ENCODE measurements around the gene NAT9. TPM values are rescaled to one million over a fixed set of nuclear protein-coding genes. Genes with fewer than 3 reads are reported as not detected.

Gene NAT9
- total and polyA plus RNA-seq, 4 donors, result 19.4 to 52.1 (median 37.5) TPM

GRCh38 chr17:74816905-74817620 lies 40.9 kb upstream of the NAT9 start:
- H3K9me3 ChIP-seq (ENCODE audit: control insufficient read depth, insufficient read depth, low read length), result no peaks in the 10 kb centered on the region
- no peak overlapping the region for H3K27ac ChIP-seq (ENCODE audit: low read depth, low read length)
- H3K4me1 ChIP-seq (ENCODE audit: control insufficient read depth, insufficient read depth, low read length), result peaks cover 52% of the 10 kb centered on the region
- WGBS (ENCODE audit: insufficient coverage), result 70% methylated on average over 12 of the region's 18 CpGs
- no peak overlapping the region for H3K4me3 ChIP-seq (ENCODE audit: low read depth, low read length)
- no peaks in the 10 kb centered on the region for H3K27me3 ChIP-seq (ENCODE audit: control insufficient read depth, insufficient read depth, low read length)
- peak in 1 of 6 donors; percentile 62 for DNase-seq (ENCODE audit: low read depth in 4 of 6, low spot score in 6 of 6)
- peaks cover 52% of the 10 kb centered on the region for H3K36me3 ChIP-seq (ENCODE audit: control insufficient read depth, insufficient read depth, low read length)

DNA sequence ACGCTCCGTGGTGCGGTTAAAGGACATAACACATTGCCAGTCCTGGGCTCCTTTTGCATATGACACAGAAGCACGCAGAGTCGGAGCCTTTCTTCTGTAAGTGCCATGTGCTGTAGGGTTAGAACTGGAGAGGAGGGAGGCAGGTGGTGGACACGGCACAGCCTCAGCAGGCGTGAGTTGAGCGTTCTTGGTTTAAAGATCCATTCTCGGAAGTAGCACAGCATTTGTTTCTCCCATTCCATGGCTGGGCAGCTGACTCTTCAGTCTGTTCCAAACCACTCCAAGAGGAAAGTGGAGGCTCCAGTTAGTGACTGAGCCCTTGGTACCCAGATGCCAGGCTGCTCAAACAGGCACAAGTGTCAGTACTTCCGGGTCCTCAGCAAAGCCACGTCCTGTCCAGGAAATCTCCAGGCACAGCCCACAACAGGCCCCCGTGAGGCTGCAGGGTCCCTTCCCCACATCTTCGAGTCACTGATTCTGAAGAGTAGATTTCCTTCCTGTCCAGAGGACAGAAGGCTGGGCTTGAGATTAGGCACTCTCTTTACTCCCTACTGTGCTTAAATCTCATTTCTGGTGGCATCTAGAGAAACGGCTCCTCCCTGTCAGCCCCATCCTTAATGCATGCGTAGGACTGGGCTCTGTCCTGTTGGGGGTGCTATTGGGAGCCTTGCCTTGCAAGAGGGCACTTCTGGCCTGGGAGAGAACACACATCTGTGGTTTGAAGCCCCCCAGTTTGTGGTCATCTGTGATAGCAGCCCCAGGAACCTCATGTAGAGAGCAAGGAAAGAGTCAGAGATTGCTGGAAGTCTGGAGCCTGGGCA lies 39.6 kb upstream of the NAT9 start:
- Histone ChIP-seq H3K4me1 (ENCODE audit: control insufficient read depth, insufficient read depth, low read length) (peaks cover 50% of the 10 kb centered on the region), H3K27me3 (ENCODE audit: control insufficient read depth, insufficient read depth, low read length) (no peaks in the 10 kb centered on the region), H3K27ac (ENCODE audit: low read depth, low read length) (no peak overlapping the region), H3K9me3 (ENCODE audit: control insufficient read depth, insufficient read depth, low read length) (no peaks in the 10 kb centered on the region), H3K36me3 (ENCODE audit: control insufficient read depth, insufficient read depth, low read length) (peaks cover 45% of the 10 kb centered on the region), H3K4me3 (ENCODE audit: low read depth, low read length) (no peak overlapping the region)
- DNase-seq (ENCODE audit: low read depth in 4 of 6, low spot score in 6 of 6), result no peak
- WGBS (ENCODE audit: insufficient coverage), result 90% methylated on average over 12 of the region's 15 CpGs

DNA sequence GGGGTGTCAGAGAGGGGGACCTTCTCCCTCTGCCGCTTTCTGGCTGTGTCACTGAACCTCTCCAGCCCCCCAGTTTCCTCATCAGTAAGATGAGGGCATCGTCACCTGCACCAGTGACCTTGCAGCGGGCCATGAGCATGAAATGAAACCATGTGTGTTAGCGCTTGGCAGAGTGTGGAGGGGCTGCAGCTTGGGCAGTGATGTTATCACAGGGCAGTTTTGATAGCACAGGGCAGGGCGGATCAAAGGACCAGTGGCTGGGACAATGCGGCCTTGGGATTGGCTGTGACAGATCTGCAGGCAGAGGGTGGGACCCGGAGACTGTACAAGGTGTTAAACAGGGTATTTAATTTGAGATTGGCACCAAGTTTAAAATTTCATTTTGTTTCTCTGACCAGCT lies 38.9 kb upstream of the NAT9 start:
- Histone ChIP-seq H3K4me1 (ENCODE audit: control insufficient read depth, insufficient read depth, low read length) (peaks cover 49% of the 10 kb centered on the region), H3K36me3 (ENCODE audit: control insufficient read depth, insufficient read depth, low read length) (peaks cover 38% of the 10 kb centered on the region), H3K27me3 (ENCODE audit: control insufficient read depth, insufficient read depth, low read length) (no peaks in the 10 kb centered on the region), H3K27ac (ENCODE audit: low read depth, low read length) (no peak overlapping the region), H3K9me3 (ENCODE audit: control insufficient read depth, insufficient read depth, low read length) (no peaks in the 10 kb centered on the region), H3K4me3 (ENCODE audit: low read depth, low read length) (no peak overlapping the region)
- no peak for DNase-seq (ENCODE audit: low read depth in 4 of 6, low spot score in 6 of 6)
- WGBS (ENCODE audit: insufficient coverage), result 95% methylated on average over 6 of the region's 7 CpGs

GRCh38 chr17:74814453-74814852 lies 38.3 kb upstream of the NAT9 start:
- H3K4me3 ChIP-seq (ENCODE audit: low read depth, low read length), result no peak overlapping the region
- no peaks in the 10 kb centered on the region for H3K27me3 ChIP-seq (ENCODE audit: control insufficient read depth, insufficient read depth, low read length)
- WGBS (ENCODE audit: insufficient coverage), result 87% methylated on average over 4 of the region's 5 CpGs
- peaks cover 48% of the 10 kb centered on the region for H3K4me1 ChIP-seq (ENCODE audit: control insufficient read depth, insufficient read depth, low read length)
- H3K9me3 ChIP-seq (ENCODE audit: control insufficient read depth, insufficient read depth, low read length), result no peaks in the 10 kb centered on the region
- no peak for DNase-seq (ENCODE audit: low read depth in 4 of 6, low spot score in 6 of 6)
- peaks cover 36% of the 10 kb centered on the region for H3K36me3 ChIP-seq (ENCODE audit: control insufficient read depth, insufficient read depth, low read length)
- H3K27ac ChIP-seq (ENCODE audit: low read depth, low read length), result no peak overlapping the region

DNA sequence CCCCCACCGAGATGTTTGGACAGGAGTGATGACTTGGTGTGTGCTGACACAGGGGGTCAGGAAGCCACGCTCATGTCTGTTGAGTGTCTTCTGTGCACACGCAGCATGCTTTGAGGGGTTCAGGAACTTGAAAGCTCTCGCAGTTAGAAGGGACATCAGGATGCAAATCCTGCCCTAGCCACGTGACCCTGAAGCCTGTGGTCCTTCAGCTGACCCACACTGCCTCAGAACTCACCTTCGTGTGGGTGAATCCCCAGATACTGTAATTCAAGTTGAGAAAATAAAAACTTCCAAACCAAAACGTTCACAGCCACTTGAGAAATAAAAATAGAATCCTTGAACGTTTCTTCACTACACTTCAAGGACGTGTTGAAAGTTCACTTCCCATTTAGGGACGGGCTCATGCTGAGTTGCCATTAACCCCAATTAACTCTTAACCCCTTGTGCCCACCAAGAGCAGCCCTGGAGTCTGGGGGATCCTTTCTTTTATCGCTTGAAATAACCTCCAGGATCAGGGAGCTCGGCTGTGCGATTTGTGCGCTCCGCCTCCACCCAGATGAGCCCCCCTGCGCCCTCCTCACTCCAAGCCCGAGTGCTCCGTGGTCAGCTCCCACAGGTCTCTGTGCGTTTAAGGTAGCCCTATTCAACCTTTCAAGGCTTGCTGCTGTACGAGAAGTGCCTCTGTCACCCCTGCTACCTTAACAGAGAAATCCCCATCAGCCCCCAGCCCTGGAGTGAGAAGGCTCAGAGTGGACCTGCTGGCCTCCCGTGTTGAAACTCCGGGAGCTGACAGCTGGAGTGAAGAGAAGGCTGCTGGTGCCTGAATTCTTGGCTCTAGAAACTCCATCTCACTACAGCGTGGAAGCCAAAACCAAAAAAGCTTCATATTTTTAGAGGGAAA lies 36.2 kb upstream of the NAT9 start:
- H3K9me3 ChIP-seq (ENCODE audit: control insufficient read depth, insufficient read depth, low read length), result no peaks in the 10 kb centered on the region
- peaks cover 52% of the 10 kb centered on the region for H3K4me1 ChIP-seq (ENCODE audit: control insufficient read depth, insufficient read depth, low read length)
- H3K27ac ChIP-seq (ENCODE audit: low read depth, low read length), result peak overlapping the region; percentile 29
- 45% methylated on average over 17 of the region's 23 CpGs for WGBS (ENCODE audit: insufficient coverage)
- DNase-seq (ENCODE audit: low read depth in 4 of 6, low spot score in 6 of 6), result peak in 1 of 6 donors; percentile 61
- peaks cover 36% of the 10 kb centered on the region for H3K36me3 ChIP-seq (ENCODE audit: control insufficient read depth, insufficient read depth, low read length)
- H3K27me3 ChIP-seq (ENCODE audit: control insufficient read depth, insufficient read depth, low read length), result no peaks in the 10 kb centered on the region
- H3K4me3 ChIP-seq (ENCODE audit: low read depth, low read length), result no peak overlapping the region

DNA sequence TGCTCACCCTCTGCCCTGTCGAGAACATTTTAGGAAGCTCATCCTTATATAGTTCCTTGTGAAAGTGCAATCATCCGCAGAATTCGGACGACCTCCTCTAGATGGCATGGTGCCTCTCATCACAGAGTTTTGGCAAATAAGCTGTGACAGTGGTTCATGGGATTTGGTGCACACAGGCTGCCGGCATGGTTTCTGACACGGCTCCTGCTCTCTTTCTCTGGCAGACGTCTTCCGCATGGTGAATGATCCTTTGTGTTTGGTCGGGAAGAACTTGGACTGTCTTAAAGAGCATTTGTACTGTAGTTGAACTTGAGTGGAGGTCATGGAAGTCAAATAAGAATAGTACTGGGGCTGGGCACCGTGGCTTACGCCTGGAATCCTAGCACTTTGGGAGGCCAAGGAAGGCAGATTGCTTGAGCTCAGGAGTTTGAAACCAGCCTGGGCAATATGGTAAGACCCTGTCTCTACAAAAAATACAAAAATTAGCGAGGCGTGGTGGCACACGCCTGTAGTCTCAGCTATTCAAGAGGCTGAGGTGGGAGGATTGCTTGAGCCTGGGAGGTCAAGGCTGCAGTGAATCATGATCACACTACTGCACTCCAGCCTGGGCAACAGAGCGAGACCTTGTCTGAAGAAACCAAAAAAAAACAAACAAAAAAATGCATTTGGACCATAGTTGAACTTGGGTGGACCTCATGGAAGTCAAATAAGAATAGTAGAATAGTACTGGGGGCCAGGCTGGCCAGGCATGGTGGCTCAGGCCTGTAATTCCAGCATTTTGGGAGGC lies 34.7 kb upstream of the NAT9 start:
- H3K4me3 ChIP-seq (ENCODE audit: low read depth, low read length), result no peak overlapping the region
- DNase-seq (ENCODE audit: low read depth in 4 of 6, low spot score in 6 of 6), result peak in 2 of 6 donors; percentile 16 to 72
- H3K36me3 ChIP-seq (ENCODE audit: control insufficient read depth, insufficient read depth, low read length), result peaks cover 43% of the 10 kb centered on the region
- H3K27ac ChIP-seq (ENCODE audit: low read depth, low read length), result no peak overlapping the region
- no peaks in the 10 kb centered on the region for H3K9me3 ChIP-seq (ENCODE audit: control insufficient read depth, insufficient read depth, low read length)
- WGBS (ENCODE audit: insufficient coverage), result 43% methylated on average over 12 of the region's 15 CpGs
- H3K4me1 ChIP-seq (ENCODE audit: control insufficient read depth, insufficient read depth, low read length), result peaks cover 62% of the 10 kb centered on the region
- H3K27me3 ChIP-seq (ENCODE audit: control insufficient read depth, insufficient read depth, low read length), result no peaks in the 10 kb centered on the region

DNA sequence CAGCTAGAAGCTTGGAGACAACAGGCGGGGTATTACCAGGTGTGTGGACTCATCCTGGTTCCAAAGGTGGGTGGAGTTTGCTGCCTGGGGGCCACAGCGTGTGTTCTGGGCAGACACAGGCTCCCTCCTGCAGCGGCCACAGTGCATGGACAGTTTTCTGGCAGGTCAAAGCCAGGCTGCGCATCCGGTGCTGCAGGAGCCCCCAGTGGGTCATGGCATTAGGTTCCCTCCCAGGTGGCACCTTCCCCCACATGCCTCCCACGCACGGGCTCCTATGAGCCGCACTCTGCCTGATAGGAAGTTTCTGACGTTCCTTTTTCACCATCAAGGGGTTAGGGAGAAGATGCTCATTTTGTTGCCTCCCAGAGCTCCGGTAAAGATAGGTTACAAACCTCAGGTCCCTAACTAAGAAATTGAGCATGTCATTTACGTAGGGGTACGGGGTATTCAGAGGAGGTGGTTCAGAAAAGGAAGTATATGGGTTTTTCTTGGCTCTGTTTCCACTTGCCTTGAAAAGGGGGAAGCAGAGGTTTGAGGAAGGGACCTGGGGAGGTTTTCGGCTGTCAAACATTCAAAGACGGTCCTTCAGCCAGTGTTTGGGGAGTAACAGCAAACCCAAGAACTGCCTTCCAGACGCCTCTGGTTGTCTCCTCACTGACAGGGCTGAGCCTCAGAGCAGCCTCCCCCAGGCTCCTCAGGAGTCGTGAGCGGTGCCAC lies 32.7 kb upstream of the NAT9 start:
- H3K4me1 ChIP-seq (ENCODE audit: control insufficient read depth, insufficient read depth, low read length), result peaks cover 62% of the 10 kb centered on the region
- H3K27me3 ChIP-seq (ENCODE audit: control insufficient read depth, insufficient read depth, low read length), result no peaks in the 10 kb centered on the region
- H3K4me3 ChIP-seq (ENCODE audit: low read depth, low read length), result no peak overlapping the region
- no peak for DNase-seq (ENCODE audit: low read depth in 4 of 6, low spot score in 6 of 6)
- no peak overlapping the region for H3K27ac ChIP-seq (ENCODE audit: low read depth, low read length)
- WGBS (ENCODE audit: insufficient coverage), result 90% methylated on average over 9 of the region's 17 CpGs
- H3K9me3 ChIP-seq (ENCODE audit: control insufficient read depth, insufficient read depth, low read length), result no peaks in the 10 kb centered on the region
- peaks cover 54% of the 10 kb centered on the region for H3K36me3 ChIP-seq (ENCODE audit: control insufficient read depth, insufficient read depth, low read length)

DNA sequence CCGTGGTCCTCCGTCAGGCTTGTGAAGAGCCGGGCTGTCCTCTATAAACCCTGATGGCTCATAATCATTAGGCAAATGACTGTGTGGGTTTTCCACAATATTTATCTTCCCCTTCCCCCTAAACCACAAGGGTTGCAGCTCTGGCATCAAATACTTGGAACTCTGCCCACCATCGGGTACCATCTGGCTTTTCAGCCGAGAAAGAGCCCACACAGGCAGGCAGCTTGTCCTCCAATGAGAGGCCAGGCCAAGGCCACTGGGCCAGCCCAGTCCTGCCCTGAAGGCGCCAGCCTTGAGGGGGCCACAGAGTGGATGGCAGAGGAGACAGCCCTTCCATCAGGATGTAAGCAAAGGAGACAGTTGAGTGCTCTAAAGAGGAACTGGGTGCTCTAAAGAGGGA lies 31.8 kb upstream of the NAT9 start:
- no peaks in the 10 kb centered on the region for H3K9me3 ChIP-seq (ENCODE audit: control insufficient read depth, insufficient read depth, low read length)
- peak in 2 of 6 donors; percentile 93 for DNase-seq (ENCODE audit: low read depth in 4 of 6, low spot score in 6 of 6)
- no peak overlapping the region for H3K4me3 ChIP-seq (ENCODE audit: low read depth, low read length)
- peaks cover 56% of the 10 kb centered on the region for H3K36me3 ChIP-seq (ENCODE audit: control insufficient read depth, insufficient read depth, low read length)
- 37% methylated on average over 6 of the region's 6 CpGs for WGBS (ENCODE audit: insufficient coverage)
- peaks cover 59% of the 10 kb centered on the region for H3K4me1 ChIP-seq (ENCODE audit: control insufficient read depth, insufficient read depth, low read length)
- no peaks in the 10 kb centered on the region for H3K27me3 ChIP-seq (ENCODE audit: control insufficient read depth, insufficient read depth, low read length)
- H3K27ac ChIP-seq (ENCODE audit: low read depth, low read length), result peak overlapping the region; percentile 40

All from spinal cord (tissue), 10 donors.